ENCODE data around the gene MSANTD1.

Gene MSANTD1

DNA sequence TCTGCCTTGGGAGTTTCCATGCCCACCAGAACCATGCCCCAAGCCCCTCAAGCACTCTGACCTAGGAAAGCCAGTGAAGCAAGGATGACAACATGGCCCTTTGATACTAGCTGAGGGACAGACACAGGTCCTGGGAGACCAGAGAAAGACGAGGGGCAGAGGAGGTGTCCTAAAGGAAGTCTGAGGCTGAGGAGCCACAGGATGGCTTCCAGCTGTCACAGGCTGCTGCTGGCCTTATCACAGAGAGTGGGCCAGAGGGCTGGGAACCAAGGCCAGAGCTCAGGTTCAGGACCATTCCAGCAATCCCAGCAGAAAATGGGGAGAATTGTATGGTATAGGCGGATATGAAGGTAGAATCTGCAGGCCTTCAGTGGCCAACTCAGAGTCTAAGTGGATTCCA is 31.7 kb upstream of the MSANTD1 start:
- DNase-seq, result no peak

DNA sequence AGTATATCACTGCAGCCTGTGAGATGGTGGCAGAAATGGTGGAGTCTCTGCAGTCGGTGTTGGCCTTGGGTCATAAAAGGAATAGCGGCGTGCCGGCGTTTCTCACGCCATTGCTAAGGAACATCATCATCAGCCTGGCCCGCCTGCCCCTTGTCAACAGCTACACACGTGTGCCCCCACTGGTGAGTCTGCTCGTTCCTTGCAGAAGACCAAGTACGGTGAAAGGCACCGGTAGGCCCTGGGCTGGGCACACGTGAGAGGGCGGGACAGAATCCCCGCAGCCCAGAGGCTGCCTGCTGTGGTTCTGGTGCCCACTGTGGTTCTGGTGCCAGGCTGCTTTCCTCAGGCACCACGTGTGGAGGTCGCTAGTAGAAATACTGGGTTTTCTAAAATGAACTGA is 31.2 kb upstream of the MSANTD1 start:
- no peak for DNase-seq

DNA sequence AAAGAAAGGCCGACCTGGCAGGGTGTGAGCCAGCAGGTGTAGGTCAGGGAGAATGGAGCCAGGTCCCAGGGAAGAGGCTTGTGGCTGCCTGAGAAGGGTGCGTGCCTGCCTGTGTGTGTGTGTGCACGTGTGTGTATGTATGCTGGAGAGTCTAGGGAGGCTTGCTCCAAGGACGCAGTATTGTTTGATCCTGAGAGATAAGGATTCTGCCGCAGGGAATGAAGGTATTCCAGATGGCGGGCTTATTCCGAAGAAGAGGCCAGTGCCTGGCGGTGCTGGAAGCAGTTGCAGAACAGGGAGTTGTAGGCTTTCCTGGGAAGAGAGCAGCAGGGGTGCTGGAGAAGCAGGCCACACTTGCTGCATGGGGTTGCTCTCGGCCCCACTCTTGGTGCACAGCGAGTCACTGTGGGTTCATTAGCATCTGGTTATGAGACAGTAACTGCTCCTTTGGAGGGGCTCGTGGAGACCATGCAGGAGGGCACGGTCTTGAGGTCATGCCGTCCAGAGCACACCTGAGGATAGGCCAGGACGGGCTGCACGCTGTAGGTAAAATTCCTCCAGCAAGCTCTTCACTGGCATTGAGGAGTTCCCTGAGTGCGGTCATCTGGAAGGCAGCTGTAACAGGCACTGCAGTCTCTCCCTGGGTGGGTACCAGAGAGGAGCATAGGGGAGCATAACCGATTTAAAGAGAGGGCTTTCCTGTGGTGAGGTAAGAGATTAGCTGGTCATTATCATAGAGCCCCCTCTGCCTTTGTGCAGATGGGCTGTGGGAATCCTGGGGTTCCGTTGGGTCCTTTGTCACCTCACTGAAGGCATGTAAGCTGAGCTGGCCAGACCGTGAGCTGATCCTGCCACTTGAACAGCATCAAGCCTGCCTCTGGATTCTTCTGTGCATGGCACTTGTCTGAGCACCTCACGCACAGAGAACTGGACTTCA is 29.9 kb upstream of the MSANTD1 start:
- no peak for DNase-seq

DNA sequence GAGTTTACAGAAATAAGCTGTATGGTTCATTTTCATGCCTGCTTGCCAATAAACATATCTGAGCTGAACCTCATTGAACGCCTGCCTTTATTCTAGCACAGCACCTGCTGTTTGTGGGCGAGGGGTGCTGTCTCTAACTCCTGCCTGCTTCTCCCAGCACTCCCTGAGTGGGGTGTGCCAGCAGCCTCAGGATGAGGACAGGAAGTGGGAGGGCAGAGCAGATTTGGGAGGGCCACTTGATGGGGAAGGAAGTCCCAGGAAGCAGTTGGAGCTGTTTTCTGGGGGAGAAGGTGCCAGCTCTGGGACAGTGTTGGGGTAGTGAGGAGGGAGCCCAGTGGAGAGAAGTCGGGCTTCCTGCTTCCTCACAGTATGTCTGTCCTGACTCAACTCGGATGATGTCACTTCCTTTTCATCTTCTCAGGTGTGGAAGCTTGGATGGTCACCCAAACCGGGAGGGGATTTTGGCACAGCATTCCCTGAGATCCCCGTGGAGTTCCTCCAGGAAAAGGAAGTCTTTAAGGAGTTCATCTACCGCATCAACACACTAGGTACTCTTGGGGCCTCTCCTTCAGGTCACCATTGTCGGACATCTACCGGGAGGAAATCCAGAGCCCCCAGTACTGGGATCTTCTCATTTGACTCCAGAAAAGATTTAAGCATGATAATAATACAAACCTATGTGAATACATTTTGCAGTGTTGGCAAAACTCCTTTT is 29.0 kb upstream of the MSANTD1 start:
- no peak for DNase-seq

DNA sequence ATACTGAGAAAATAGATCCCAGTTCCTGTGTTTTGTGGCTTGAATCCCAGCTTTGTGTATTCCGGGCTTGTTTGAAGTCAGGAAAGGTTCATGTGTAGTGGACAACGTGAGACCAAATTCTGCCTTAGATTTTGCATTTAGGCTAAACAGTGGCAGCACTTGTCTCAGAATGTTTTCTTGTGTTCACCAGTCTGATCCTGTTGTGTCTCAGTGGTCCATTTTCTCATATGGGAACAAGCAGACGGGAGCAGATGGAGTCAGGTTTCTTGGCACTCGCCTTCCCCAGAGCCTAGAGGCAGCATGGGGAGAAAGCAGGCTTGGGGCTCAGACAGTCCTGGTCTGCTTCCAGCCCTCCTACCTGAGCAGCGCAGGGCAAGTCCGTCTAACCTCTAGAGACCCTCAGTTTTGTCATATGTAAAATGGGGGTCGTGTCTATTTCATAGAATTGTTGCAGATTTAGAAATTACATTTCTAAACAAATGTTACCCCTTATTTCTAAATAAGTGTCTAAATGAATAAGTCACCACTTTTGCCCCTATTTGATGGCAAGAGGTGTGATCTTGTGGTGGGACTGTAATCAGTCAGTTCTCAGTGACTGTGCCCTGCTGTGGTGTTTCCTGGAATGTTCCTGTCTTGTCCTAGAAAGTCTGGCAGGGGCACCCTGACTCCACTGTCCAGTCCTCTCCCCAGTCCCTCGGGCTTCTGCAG is 28.3 kb upstream of the MSANTD1 start:
- DNase-seq, result no peak

DNA sequence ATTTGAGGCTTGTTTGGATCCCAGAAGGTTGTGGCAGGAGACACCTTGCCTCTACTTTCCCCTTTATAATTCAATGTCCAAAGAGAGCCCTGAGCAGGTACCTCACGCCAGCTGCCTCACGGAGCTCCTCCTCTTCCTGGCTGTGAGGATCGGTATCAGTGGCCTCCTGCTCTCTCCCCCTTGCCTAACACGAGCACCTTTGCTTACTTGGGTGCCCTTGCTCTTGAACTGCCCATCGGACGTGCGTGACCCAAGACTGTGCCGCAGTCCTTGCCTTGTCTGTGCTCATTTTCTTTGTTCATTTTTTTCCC is 27.8 kb upstream of the MSANTD1 start:
- DNase-seq, result no peak

DNA sequence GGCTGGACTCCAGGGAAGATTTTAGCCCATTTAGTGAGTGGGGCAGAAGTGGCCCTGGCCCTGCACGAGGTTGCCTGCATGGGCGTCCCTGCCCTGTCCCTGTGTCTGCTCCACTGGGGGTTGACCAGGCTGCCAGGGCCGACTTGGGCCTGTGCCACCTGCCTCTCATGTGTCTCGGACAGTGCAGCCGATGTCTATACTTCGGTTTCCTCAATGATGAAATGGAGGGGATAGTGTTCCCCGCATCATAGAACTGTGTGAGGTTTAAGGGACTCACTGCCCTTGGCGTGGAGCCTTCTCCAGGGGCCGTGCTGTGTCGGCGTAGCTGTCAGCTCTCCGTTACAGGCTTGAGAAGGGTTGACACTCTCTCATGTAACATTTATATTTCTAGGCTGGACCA is 27.0 kb upstream of the MSANTD1 start:
- DNase-seq, result no peak

DNA sequence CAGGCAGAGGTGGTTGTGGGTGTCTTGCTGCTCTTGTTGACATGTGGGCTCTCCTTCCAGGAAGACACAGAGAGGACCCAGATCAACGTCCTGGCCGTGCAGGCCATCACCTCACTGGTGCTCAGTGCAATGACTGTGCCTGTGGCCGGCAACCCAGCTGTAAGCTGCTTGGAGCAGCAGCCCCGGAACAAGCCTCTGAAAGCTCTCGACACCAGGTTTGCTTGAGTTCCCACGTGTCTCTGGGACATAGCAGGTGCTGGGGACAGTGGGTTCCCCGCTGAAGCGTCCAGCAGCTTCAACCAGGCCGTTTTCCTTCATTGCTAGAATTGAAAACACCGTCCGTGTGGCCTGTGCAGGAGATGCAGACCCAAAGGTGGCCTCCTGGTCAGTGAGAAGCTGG is 25.6 kb upstream of the MSANTD1 start:
- no peak for DNase-seq

DNA sequence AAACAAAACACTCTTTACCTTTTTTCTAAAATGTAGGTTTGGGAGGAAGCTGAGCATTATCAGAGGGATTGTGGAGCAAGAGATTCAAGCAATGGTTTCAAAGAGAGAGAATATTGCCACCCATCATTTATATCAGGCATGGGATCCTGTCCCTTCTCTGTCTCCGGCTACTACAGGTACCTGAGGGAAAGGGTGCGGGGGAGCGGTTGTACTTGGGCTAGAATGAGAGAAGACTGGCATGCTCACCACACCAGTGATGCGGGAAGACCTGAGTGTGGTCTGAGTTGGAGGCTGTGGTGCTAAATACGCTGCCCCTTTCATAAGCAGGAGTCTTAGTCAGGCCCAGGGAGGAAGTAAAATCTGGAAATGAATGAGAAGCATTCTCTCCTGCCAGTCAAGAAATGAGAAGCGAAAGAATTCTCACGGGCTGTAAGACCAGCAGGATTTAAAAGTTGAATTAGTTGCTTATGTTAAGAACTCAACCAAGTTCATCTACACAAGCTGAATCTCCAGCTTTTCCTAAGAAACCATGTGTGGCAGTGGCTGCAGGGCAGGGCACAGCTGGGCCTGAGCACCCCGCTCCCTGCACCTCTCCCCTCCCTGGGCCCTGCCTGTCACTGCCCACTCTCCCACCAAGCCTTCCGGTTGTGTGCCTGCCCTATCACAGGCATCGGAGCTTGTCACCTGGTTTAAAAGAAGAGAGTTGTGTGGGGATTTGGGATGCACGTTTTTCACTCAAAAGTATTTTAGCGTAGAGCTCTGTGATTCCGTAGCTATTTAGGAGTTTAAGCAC is 24.8 kb upstream of the MSANTD1 start:
- no peak for DNase-seq

DNA sequence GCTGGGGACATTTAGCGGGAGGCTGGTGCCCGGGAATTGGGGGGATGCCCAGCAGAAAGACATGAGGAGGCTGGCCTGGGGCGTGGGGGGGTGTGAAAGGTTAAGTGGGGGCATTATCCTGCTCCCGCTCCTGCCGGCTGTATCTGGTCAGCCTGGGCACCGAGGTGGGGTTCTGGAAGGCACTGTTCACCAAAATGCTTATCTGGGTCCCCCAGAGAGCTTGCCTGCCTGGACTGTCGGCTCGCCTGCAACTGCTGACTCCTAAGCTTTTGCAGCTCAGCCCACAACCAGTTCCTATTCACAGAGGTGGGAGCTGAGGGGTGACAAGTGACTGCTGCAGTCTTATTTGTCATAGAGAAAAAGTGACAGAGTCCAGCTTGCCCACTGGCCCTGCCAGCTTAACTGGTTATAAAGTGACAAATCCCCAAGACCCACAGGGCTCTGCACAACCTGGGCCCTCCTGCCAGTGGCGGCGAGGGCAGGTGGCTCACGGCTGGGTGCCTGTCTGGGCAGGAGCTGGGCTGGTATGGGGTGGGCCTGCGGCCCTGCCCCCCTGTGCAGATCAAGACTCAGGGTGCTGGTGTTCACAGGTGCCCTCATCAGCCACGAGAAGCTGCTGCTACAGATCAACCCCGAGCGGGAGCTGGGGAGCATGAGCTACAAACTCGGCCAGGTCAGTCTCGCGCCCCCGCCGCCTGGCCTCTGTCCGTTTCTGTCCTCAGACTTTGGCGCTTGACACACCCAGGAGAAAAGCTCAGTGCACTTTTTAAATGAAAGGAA is 23.7 kb upstream of the MSANTD1 start:
- DNase-seq, result no peak

DNA sequence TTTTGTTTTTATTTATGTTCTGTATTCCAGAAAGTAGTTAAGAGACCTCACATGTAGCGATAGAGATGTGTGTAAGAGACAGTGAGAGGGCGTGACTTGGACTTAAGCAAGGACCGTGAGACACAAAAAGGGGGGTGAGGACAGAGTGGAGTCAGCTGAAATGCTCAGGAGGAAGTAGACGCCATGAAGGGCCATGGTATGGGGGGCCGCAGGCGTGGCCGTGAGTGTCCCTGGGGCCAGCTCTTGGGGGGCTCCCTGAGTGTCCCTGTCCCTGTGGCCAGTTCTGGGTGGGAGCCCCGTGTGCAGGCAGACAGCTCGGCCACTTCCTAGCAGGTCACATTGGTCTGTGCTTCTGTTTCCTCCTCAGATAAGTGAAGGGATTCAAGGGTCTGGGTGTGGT is 23.0 kb upstream of the MSANTD1 start:
- no peak for DNase-seq

DNA sequence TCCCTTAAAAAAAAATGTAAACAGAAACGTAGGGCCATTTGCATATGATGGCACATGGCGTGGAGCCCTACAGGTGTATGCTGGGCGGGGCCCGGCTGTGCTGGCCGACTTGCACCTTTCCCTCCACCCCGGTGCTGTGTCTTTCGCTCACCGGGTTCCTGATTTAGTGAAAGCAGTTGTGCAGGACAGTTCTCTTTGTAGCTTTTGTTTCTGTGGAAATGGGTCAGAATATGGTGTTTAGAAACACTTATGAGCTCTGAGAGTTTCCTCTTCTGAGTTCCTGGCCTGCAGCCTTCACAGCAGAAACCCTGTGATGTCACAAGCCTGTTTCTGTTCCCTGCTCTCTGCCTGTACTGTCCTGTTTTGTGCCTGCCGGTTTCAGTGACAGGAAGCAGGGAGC is 22.5 kb upstream of the MSANTD1 start:
- no peak for DNase-seq

DNA sequence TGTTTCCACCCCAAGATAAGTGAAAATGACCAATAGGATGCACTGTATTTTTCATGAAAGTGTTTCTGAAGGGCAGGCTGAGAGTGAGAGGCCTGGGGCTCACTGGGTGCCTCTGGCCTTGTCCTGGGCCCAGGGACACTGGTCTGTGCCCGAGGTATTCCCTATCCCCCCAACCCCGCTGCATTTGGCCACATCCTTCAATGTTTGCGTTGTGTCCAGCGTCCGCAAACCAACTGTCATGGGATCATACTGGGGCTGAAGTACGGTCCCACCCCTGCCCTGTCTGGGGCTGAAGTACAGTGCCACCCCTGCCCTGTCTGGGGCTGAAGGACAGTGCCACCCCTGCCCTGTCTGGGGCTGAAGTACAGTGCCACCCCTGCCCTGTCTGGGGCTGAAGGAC is 22.0 kb upstream of the MSANTD1 start:
- no peak for DNase-seq

DNA sequence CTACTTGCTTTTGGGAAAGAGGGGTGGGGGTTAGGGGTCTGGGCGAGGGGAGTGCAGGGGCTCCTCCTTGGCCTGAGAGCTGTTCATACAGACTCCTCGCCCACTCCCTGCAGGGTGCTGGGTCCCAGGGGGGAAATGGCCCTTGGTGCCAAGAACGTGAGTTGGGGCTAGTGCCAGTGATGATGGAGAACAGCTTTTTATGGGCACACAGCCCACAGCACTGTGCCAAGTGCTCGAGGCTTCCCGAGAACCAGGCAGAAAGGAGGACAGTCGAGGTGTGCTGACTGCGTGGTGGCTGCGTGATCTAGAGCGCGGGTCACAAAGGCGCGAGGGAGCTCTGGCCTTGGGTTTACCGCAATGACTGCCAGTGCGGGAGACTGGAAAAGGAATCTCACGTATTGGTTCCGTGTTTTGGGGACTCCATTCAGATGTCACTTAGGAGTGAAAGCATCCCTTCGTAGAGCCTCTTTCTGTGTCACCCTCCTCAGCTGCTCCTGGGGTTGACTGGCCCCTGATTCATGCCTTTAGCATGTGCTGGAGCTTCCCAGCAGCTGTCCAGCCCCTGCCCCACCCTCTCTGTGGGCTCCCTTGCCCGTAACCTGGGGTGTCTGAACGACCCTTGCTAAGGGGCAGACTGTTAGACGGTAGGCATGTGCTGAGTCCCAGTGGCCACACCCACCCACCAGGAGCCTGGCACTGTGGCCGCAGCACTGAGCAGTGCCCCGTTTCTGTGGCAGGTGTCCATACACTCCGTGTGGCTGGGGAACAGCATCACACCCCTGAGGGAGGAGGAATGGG is 20.9 kb upstream of the MSANTD1 start:
- no peak for DNase-seq

DNA sequence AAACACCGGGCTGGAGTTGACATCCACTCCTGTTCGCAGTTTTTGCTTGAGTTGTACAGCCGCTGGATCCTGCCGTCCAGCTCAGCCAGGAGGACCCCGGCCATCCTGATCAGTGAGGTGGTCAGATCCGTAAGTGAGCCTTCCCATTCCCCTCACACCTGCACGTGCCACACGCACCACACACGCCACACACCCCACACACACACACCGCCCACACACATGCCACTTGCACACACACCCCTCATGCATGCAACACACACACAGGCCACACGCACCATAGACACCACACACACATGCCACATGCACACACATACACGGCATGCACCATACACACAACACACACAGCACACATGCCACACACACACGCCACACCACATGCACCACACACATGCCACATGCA is 20.1 kb upstream of the MSANTD1 start:
- DNase-seq, result no peak

DNA sequence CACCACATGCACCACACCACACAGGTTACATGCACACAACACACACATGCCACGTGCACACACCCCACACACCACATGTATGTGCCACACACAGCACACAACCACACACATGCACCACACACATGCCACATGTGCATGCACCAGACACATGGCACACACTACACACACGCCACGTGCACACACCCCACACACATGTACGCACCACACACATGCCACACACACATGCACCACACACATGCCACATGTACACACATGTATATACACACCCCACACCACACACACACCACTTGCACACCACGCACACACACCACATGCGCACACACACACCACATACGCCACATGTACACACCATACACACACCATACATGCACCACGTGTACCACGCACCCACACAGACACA is 19.6 kb upstream of the MSANTD1 start:
- no peak for DNase-seq

DNA sequence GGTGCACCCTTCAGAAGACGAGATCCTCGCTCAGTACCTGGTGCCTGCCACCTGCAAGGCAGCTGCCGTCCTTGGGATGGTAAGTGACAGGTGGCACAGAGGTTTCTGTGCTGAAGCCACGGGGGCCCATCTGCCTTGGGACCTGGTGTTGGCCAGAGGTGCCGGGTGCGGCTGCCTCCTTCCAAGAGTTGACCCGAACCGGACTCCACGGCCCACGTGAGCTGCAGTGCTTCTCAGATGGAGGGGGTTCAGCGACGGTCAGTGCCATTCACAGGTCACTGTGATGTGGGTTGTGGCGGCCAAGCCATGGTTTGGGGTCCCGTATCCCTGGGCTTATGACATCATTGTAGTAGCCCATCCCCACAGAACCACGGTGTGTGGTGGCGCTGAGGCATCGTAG is 19.0 kb upstream of the MSANTD1 start:
- no peak for DNase-seq

DNA sequence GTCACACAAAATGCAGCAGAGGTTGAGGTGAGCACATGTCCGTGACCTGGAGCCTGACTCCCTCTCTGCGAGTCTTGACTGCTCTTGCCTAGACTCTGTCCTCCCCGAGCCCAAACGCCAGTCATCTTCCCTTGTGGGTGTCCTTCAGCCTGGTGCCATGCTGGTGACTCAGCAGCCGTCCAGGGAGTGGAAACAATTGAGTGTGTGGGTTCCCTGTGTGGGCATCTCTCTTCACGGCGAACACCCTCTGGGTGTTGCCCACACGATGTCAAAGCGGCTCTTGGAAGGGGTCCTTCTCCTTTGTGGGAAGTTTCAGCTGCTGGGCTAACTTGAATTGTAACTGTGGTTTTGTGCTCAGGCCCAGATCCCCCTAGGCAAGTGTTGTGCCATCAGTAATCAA is 17.5 kb upstream of the MSANTD1 start:
- DNase-seq, result no peak

DNA sequence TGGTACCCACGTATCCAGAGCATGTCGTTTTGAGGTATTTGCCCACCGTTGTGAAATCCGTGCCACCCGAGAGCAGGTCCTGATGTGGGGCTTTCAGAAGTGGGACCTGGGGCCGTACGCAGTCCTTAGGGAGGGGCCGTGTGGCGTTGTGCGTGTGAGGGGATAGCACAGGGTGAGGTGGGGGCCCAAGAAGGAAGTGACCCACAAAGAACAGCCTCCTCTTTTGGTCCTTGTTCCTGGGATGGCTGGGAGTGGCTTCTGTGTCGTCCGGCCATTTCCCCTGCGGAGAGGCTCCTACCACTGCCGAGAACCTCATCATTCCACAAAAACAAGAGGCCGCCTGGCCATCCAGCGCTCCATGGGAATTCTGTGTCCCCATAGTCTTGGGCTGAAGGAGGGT is 17.0 kb upstream of the MSANTD1 start:
- no peak for DNase-seq

DNA sequence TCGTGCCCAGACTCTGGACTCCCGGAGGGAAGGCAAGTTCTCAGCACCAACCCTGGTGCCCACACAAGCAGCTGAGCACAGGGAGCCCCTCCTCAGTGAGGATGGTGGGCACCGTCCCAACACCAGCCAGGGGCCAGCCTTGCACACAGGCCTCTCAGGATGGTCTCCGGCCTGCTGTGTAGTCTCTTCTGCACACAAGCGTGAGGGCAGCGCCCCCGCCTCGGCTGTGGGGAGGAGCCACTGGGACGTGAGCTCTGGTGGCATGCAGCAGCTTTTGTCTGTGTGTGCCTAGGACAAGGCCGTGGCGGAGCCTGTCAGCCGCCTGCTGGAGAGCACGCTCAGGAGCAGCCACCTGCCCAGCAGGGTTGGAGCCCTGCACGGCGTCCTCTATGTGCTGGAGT is 16.1 kb upstream of the MSANTD1 start:
- DNase-seq, result no peak

DNA sequence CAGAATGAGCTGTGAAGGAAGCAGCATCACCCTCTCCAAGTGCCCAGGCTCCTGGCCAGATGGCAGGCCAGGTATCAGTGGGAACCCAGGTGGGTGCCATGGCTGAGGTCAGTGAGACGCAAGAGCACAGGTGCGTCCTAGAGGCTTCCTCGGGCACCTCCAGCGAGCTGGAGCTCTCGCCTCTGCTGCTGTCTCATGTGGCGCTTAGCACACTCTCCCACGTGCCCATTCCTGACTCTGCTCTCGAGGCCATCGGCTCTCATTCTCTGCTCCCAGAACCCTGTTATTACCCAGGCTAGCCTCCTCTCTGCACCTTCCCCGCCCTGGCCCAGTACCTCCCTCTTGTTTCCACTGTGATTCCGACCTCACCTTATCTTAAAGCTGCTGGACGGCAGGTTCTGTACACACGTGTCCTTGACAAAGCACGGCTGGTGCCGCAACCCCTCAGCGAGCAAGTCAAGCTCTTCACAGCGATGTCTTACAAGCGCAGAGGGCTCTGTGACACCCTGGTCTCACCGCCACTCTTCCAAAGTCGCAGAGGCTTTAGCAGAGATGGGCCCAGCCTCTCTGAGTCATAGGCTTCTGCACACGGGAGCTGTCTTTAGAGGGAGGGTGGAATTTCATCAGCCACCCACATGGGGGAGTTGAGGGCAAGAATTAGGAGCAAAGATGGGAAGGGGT is 15.4 kb upstream of the MSANTD1 start:
- no peak for DNase-seq

All from retina (tissue), 1 donor.